ENCODE data around the gene NUTM2F. TPM values are rescaled to one million over a fixed set of nuclear protein-coding genes. Genes with fewer than 3 reads are reported as not detected.
"Not testable (repeated sequence)": the region's sequence is repeated elsewhere in the genome, so short reads cannot be mapped to it uniquely, and the experiment has no call there.

The NUTM2F gene
- total RNA-seq (not detected), polyA plus RNA-seq (ENCODE audit: insufficient read length in 6 of 6) (under 1 TPM in 3 of 6 donors, not detected in 3; 0.10 to 0.11 (median 0.10) TPM)
- long read RNA-seq, donor 1, partial matches to known transcripts, result 0 of 6 reads
- long read RNA-seq, donor 1, other reads (novel, unspliced or antisense), result 6 of 6 reads
- long read RNA-seq, donor 2, partial matches to known transcripts, result 0 of 12 reads
- long read RNA-seq, donor 2, other reads (novel, unspliced or antisense), result 12 of 12 reads
- long read RNA-seq, donor 3, result 0 reads
- long read RNA-seq, donor 4, result 0 reads
- long read RNA-seq, donor 5, result 0 reads
- long read RNA-seq, donor 6, result 0 reads
- long read RNA-seq, donor 7, result 0 reads
- long read RNA-seq, donor 8, result 0 reads
- long read RNA-seq, donor 9, result 0 reads
- long read RNA-seq, donor 10, result 0 reads
- long read RNA-seq, donor 11, result 0 reads
- long read RNA-seq, donor 12, result 0 reads

- H3K27me3 ChIP-seq; H3K36me3 ChIP-seq; H3K4me3 ChIP-seq; H3K4me1 ChIP-seq; H3K27ac ChIP-seq; intact Hi-C loops (cut with DNase I); H3K9me3 ChIP-seq; ATAC-seq; DNase-seq: not testable (repeated sequence)
Observed at GRCh38 chr9:94328544-94328943, at the start of gene NUTM2F. TSS of gene NUTM2F (minus strand) at chr9:94328644. CDS start at chr9:94328623, 21 bp downstream.

- H3K9me3 ChIP-seq; intact Hi-C loops (cut with DNase I); H3K36me3 ChIP-seq; H3K27me3 ChIP-seq: not testable (repeated sequence)
- peak overlapping the region; percentile 13 to 84 for H3K27ac ChIP-seq
- peak overlapping the region; percentile 35 to 53 for H3K4me3 ChIP-seq
- ATAC-seq, result peak; percentile 77
- peaks cover 0 to 12% of the 10 kb centered on the region in 2 donors for H3K4me1 ChIP-seq
- peak in 1 of 4 donors; percentile 11 for DNase-seq
Observed at GRCh38 chr9:94375197-94375596, 46.8 kb upstream of the NUTM2F start.

GRCh38 chr9:94374176-94375056, 46.0 kb upstream of the NUTM2F start:
- Histone ChIP-seq H3K27ac (peak overlapping the region; percentile 53 to 84), H3K4me3 (peak overlapping the region; percentile 35 to 53)
- H3K4me1 ChIP-seq; H3K9me3 ChIP-seq; H3K36me3 ChIP-seq; H3K27me3 ChIP-seq; intact Hi-C loops (cut with DNase I): not testable (repeated sequence)
- ATAC-seq (peak; percentile 99), DNase-seq (peak; percentile 84 to 98 (median 93))

- H3K4me1 ChIP-seq; intact Hi-C loops (cut with DNase I); H3K9me3 ChIP-seq; DNase-seq; H3K36me3 ChIP-seq; H3K27me3 ChIP-seq; ATAC-seq: not testable (repeated sequence)
- Histone ChIP-seq H3K4me3 (peak overlapping the region; percentile 35 to 53), H3K27ac (peak overlapping the region; percentile 53 to 84)
Observed at GRCh38 chr9:94373779-94374175, 45.3 kb upstream of the NUTM2F start.

GRCh38 chr9:94370266-94370665, 41.8 kb upstream of the NUTM2F start:
- H3K9me3 ChIP-seq; intact Hi-C loops (cut with DNase I); H3K27ac ChIP-seq; ATAC-seq; DNase-seq; H3K27me3 ChIP-seq; H3K36me3 ChIP-seq; H3K4me1 ChIP-seq; H3K4me3 ChIP-seq: not testable (repeated sequence)

GRCh38 chr9:94364093-94364614, 35.7 kb upstream of the NUTM2F start:
- intact Hi-C loops (cut with DNase I); H3K4me1 ChIP-seq; H3K27ac ChIP-seq; H3K4me3 ChIP-seq; H3K9me3 ChIP-seq; H3K36me3 ChIP-seq; ATAC-seq; DNase-seq; H3K27me3 ChIP-seq: not testable (repeated sequence)

- H3K4me1 ChIP-seq; ATAC-seq; intact Hi-C loops (cut with DNase I); H3K4me3 ChIP-seq; H3K36me3 ChIP-seq; H3K9me3 ChIP-seq; DNase-seq; H3K27ac ChIP-seq; H3K27me3 ChIP-seq: not testable (repeated sequence)
Observed at GRCh38 chr9:94357158-94357557, 28.7 kb upstream of the NUTM2F start.

- DNase-seq; H3K9me3 ChIP-seq; H3K27ac ChIP-seq; H3K4me1 ChIP-seq; H3K4me3 ChIP-seq; intact Hi-C loops (cut with DNase I); H3K27me3 ChIP-seq; H3K36me3 ChIP-seq; ATAC-seq: not testable (repeated sequence)
Observed at GRCh38 chr9:94351901-94352723, 23.7 kb upstream of the NUTM2F start.

- ATAC-seq; H3K4me1 ChIP-seq; H3K27me3 ChIP-seq; H3K9me3 ChIP-seq; H3K4me3 ChIP-seq; H3K27ac ChIP-seq; DNase-seq; H3K36me3 ChIP-seq; intact Hi-C loops (cut with DNase I): not testable (repeated sequence)
Observed at GRCh38 chr9:94348754-94349153, 20.3 kb upstream of the NUTM2F start.

- DNase-seq; H3K4me1 ChIP-seq; H3K36me3 ChIP-seq; intact Hi-C loops (cut with DNase I); H3K9me3 ChIP-seq; H3K4me3 ChIP-seq; H3K27me3 ChIP-seq; ATAC-seq: not testable (repeated sequence)
- H3K27ac ChIP-seq, result peak overlapping the region in 1 of 2 donors; percentile 33
Observed at GRCh38 chr9:94347451-94347850, 19.0 kb upstream of the NUTM2F start.

GRCh38 chr9:94341703-94342102, 13.3 kb upstream of the NUTM2F start:
- H3K4me1 ChIP-seq; ATAC-seq; H3K36me3 ChIP-seq; H3K4me3 ChIP-seq; DNase-seq; intact Hi-C loops (cut with DNase I); H3K27me3 ChIP-seq; H3K27ac ChIP-seq; H3K9me3 ChIP-seq: not testable (repeated sequence)

GRCh38 chr9:94340750-94341149, 12.3 kb upstream of the NUTM2F start:
- ATAC-seq; intact Hi-C loops (cut with DNase I): not testable (repeated sequence)

More at GRCh38 chr9:94340750-94341149, 12.3 kb upstream of the NUTM2F start:
- not testable (repeated sequence) for DNase-seq, H3K27ac ChIP-seq, H3K9me3 ChIP-seq, H3K27me3 ChIP-seq, H3K4me1 ChIP-seq, H3K36me3 ChIP-seq, H3K4me3 ChIP-seq
